AG10803 (cell line): ENCODE data around the gene NEGR1.

ENCODE experiments used
- DNase-seq: peaks from one replicate; pipeline ENCODE4 v3.0.0; 2010; ENCODE audit warnings: low read depth
- H3K4me3 ChIP-seq: 2 replicates; pipeline ENCODE4 v1.5.1; 2011; ENCODE audit warnings: mild to moderate bottlenecking, low read length, control low read depth
- CTCF ChIP-seq: conservative IDR thresholded peaks from 2 replicates; pipeline ENCODE4 v1.5.1; 2011; ENCODE audit warnings: mild to moderate bottlenecking, low read length, control low read depth, inconsistent platforms

The NEGR1 gene

GRCh38 chr1:72105201-72105600, 177.1 kb downstream of the NEGR1 start:
- H3K4me3 ChIP-seq = no peak overlapping the region
- TF ChIP-seq CTCF = no peak
- no peak for DNase-seq

GRCh38 chr1:72101840-72102632, 180.3 kb downstream of the NEGR1 start:
- no peak for DNase-seq
- no peak overlapping the region for H3K4me3 ChIP-seq
- TF ChIP-seq CTCF = no peak

GRCh38 chr1:72100771-72101170, 181.6 kb downstream of the NEGR1 start:
- no peak overlapping the region for H3K4me3 ChIP-seq
- DNase-seq = no peak
- no peak for TF ChIP-seq CTCF

GRCh38 chr1:72097851-72098570, 184.3 kb downstream of the NEGR1 start:
- TF ChIP-seq CTCF = no peak
- H3K4me3 ChIP-seq = no peak overlapping the region
- no peak for DNase-seq

GRCh38 chr1:72094209-72094608, 188.1 kb downstream of the NEGR1 start:
- no peak overlapping the region for H3K4me3 ChIP-seq
- TF ChIP-seq CTCF = no peak
- no peak for DNase-seq

- no peak for TF ChIP-seq CTCF
- DNase-seq = no peak
- H3K4me3 ChIP-seq = no peak overlapping the region
These were observed 195.9 kb downstream of the NEGR1 start for GRCh38 chr1:72086394-72086793.

GRCh38 chr1:72075425-72075824, 206.9 kb downstream of the NEGR1 start:
- H3K4me3 ChIP-seq = no peak overlapping the region
- TF ChIP-seq CTCF = no peak
- DNase-seq = no peak
